Liver (tissue), 9 donors: Measurements from ENCODE around the gene LBX1. TPM values are rescaled to one million over a fixed set of nuclear protein-coding genes. Genes with fewer than 3 reads are reported as not detected.

Experiments used
- DNase-seq: peaks from one replicate; pipeline ENCODE4 v3.0.0-alpha.2; 2017; ENCODE audit warnings: low spot score
- H3K27ac ChIP-seq, 2 donors: one replicate each; pipeline ENCODE4 v1.7.0; 2013; ENCODE audit warnings: inconsistent platforms in 2 of 2, low read length in 2 of 2, control low read depth in 1 of 2, low read depth in 1 of 2, mild to moderate bottlenecking in 1 of 2
- H3K27me3 ChIP-seq, 4 donors: one replicate each; pipeline versions ENCODE4 v1.6.1 to v1.7.0; 2013; ENCODE audit warnings: low read length in 3 of 4, inconsistent platforms in 1 of 4, mild to moderate bottlenecking in 1 of 4, moderate library complexity in 1 of 4; ENCODE audit not compliant: control insufficient read depth in 4 of 4, insufficient read depth in 4 of 4
- H3K36me3 ChIP-seq, 4 donors: one replicate each; pipeline versions ENCODE4 v1.6.1 to v1.7.0; 2013; ENCODE audit warnings: low read length in 3 of 4, mild to moderate bottlenecking in 3 of 4, low read depth in 1 of 4, moderate library complexity in 1 of 4; ENCODE audit not compliant: control insufficient read depth in 4 of 4, insufficient read depth in 3 of 4
- H3K4me1 ChIP-seq, 4 donors: one replicate each; pipeline versions ENCODE4 v1.6.1 to v1.7.0; 2013; ENCODE audit warnings: low read length in 3 of 4, mild to moderate bottlenecking in 3 of 4, moderate library complexity in 1 of 4; ENCODE audit not compliant: control insufficient read depth in 4 of 4, insufficient read depth in 4 of 4
- H3K4me3 ChIP-seq, 3 donors: one replicate each; pipeline versions ENCODE4 v1.6.1 to v1.7.0; 2013; ENCODE audit warnings: low read length in 3 of 3, control low read depth in 1 of 3, low read depth in 1 of 3, mild to moderate bottlenecking in 1 of 3
- H3K9ac ChIP-seq, 2 donors: one replicate each; pipeline ENCODE4 v1.7.0; 2013; ENCODE audit warnings: low read length in 2 of 2, mild to moderate bottlenecking in 2 of 2, moderate library complexity in 2 of 2, control low read depth in 1 of 2, low read depth in 1 of 2
- H3K9me3 ChIP-seq, 4 donors: one replicate each; pipeline versions ENCODE4 v1.6.1 to v1.7.0; 2013; ENCODE audit warnings: low read length in 3 of 4; ENCODE audit not compliant: control insufficient read depth in 4 of 4
- ATF3 ChIP-seq: IDR thresholded peaks from 2 replicates; pipeline ENCODE4 v1.6.1; 2016; ENCODE audit warnings: antibody characterized with exemption
- CTCF ChIP-seq: fragments of 150-350 bp; IDR thresholded peaks from 2 replicates; pipeline ENCODE4 v1.5.1; 2017; ENCODE audit warnings: improper control_type of control experiment, low read depth, low read length; ENCODE audit not compliant: missing input control
- EGR1 ChIP-seq, 2 donors: IDR thresholded peaks; 2 replicates each; pipeline ENCODE4 v1.6.1; 2016 to 2018; ENCODE audit warnings: antibody characterized with exemption in 2 of 2, low read depth in 2 of 2
- FOXA1 ChIP-seq: IDR thresholded peaks from 2 replicates; pipeline ENCODE4 v1.6.1; 2016; ENCODE audit warnings: antibody characterized with exemption
- GABPA ChIP-seq, 2 donors: IDR thresholded peaks in 1 of 2; conservative IDR thresholded peaks in 1 of 2; 2 replicates each; pipeline ENCODE4 v1.6.1; 2016; ENCODE audit warnings: antibody characterized with exemption in 2 of 2, mild to moderate bottlenecking in 1 of 2, moderate library complexity in 1 of 2
- HNF4A ChIP-seq, 2 donors: conservative IDR thresholded peaks; 2 replicates each; pipeline ENCODE4 v1.6.1; 2016; ENCODE audit warnings: antibody characterized with exemption in 2 of 2, mild to moderate bottlenecking in 2 of 2
- MAX ChIP-seq: IDR thresholded peaks from 2 replicates; pipeline ENCODE4 v1.6.1; 2016; ENCODE audit warnings: antibody characterized with exemption
- RAD21 ChIP-seq, 2 donors: IDR thresholded peaks; 2 replicates each; pipeline ENCODE4 v1.6.1; 2016; ENCODE audit warnings: antibody characterized with exemption in 2 of 2, mild to moderate bottlenecking in 2 of 2
- REST ChIP-seq: IDR thresholded peaks from 2 replicates; pipeline ENCODE4 v1.6.1; 2016; ENCODE audit warnings: antibody characterized with exemption, mild to moderate bottlenecking
- RXRA ChIP-seq, 2 donors: IDR thresholded peaks; 2 replicates each; pipeline ENCODE4 v1.6.1; 2017 to 2018; ENCODE audit warnings: antibody characterized with exemption in 2 of 2, mild to moderate bottlenecking in 1 of 2
- SP1 ChIP-seq: IDR thresholded peaks from 2 replicates; pipeline ENCODE4 v1.6.1; 2018; ENCODE audit warnings: antibody characterized with exemption, mild to moderate bottlenecking
- TAF1 ChIP-seq: conservative IDR thresholded peaks from 2 replicates; pipeline ENCODE4 v1.6.1; 2016; ENCODE audit warnings: antibody characterized with exemption, mild to moderate bottlenecking
- YY1 ChIP-seq: IDR thresholded peaks from 2 replicates; pipeline ENCODE4 v1.6.1; 2016; ENCODE audit warnings: antibody characterized with exemption, mild to moderate bottlenecking
- ZBTB33 ChIP-seq: IDR thresholded peaks from 2 replicates; pipeline ENCODE4 v1.6.1; 2016; ENCODE audit warnings: antibody characterized with exemption
- WGBS: extraction: QIAGEN DNeasy Blood & Tissue Kit; methylation state at CpG from one replicate; pipeline ENCODE4 v1.1.7; 2013; 5-methylcytosine and 5-hydroxymethylcytosine counted together
- polyA plus RNA-seq, 2 donors: library from polyadenylated mRNA; stranded (reverse) in 1 of 2; unstranded in 1 of 2; fragments of 200-250 nt in 1 of 2; fragments of >200 nt in 1 of 2; fragmentation: Nextera tagmentation in 1 of 2; extraction: Ambion mirVana in 1 of 2; gene quantifications; one replicate each; pipeline versions ENCODE4 v1.2.1 to v1.2.3, GENCODE V29; 2013 to 2015
- total RNA-seq, 2 donors: library from RNA; depleted of rRNA; stranded (reverse); fragments of >200 nt; gene quantifications; one replicate each; pipeline ENCODE4 v1.2.3, GENCODE V29; 2014
- donor health status: healthy.
- donor health status: healthy.
- donor health status: healthy.
- donor health status: healthy.
- donor health status: healthy.

The LBX1 gene
- total and polyA plus RNA-seq, 4 donors, result not detected

- 8% methylated on average over 50 of the region's 50 CpGs for WGBS
- TF ChIP-seq MAX (no peak), ZBTB33 (no peak), FOXA1 (no peak), CTCF (no peak), RAD21 (IDR thresholded peaks at IDR 0.05) (no peak), HNF4A (conservative IDR thresholded peaks at IDR 0.05) (no peak), YY1 (no peak), ATF3 (no peak), GABPA (IDR thresholded peaks at IDR 0.05 in 1 of 2, conservative IDR thresholded peaks at IDR 0.05 in 1 of 2) (no peak), RXRA (IDR thresholded peaks at IDR 0.05) (no peak), REST (no peak), SP1 (no peak), TAF1 (no peak), EGR1 (IDR thresholded peaks at IDR 0.05; ENCODE audit: low read depth in 2 of 2) (no peak)
- peaks cover 20 to 47% (median 23%) of the 10 kb centered on the region in 4 donors for H3K4me1 ChIP-seq
- H3K27me3 ChIP-seq, result peaks cover 0 to 53% (median 27%) of the 10 kb centered on the region in 4 donors
- H3K27ac ChIP-seq, result no peak overlapping the region
- DNase-seq, result no peak
- no peaks in the 10 kb centered on the region for H3K9me3 ChIP-seq
- peak overlapping the region in 2 of 3 donors; percentile 39 to 57 for H3K4me3 ChIP-seq
- no peaks in the 10 kb centered on the region for H3K36me3 ChIP-seq
- H3K9ac ChIP-seq, result no peak overlapping the region
Measured at GRCh38 chr10:101223274-101224059, 5.8 kb downstream of the LBX1 start.
